Measurements from ENCODE around the gene FUT8. TPM values are rescaled to one million over a fixed set of nuclear protein-coding genes. Genes with fewer than 3 reads are reported as not detected.
"Not testable (repeated sequence)": the region's sequence is repeated elsewhere in the genome, so short reads cannot be mapped to it uniquely, and the experiment has no call there.

The FUT8 gene
- total RNA-seq, 1 donor, result 124 TPM

DNA sequence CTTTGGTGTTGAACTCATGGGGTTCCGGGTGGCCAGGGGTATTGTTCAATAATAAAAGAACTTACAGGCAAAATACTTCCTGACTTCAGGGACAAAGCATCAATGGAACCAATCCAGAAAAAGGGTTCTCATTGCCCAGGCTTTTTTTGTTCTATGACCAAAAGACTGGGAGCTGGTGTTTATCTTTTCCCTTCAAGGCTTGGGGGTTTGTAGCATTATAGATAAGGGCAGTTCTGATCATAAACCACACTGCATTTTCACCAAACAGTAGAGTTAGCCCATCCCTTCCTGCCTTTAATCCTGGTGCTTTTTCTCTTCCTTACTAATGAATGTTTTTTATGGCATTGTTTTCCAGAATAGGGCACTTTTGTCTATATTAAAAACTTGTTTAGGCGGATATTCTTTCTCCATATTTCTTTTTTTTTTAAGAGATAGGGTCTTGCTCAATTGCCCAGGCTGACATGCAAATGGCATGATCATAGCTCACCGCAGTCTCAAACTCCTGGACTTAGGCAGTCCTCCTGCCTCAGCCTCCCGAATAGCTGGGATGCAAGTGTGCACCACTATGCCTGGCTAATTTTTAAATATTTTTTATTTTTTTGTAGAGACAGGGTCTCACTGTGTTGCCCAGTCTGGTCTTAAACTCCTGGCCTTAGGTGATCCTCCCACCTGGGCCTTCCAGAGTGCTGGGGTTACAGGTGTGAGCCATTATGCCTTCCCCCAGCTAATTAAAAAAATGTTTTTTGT, 9.7 kb downstream of the FUT8 start:
- Histone ChIP-seq H3K27ac (ENCODE audit: low read depth, low read length) (peak overlapping the region; percentile 71), H3K4me3 (ENCODE audit: insufficient read depth, low read length) (no peak overlapping the region), H2AFZ (ENCODE audit: low read length) (no peak overlapping the region), H3K4me2 (ENCODE audit: insufficient read depth, low read length) (peak overlapping the region; percentile 41), H3K79me2 (ENCODE audit: insufficient read depth, low read length) (peaks cover 73% of the 10 kb centered on the region), H3K27me3 (ENCODE audit: insufficient read depth, low read length) (no peaks in the 10 kb centered on the region), H4K20me1 (ENCODE audit: insufficient read depth, low read length) (peaks cover 5% of the 10 kb centered on the region), H3K36me3 (ENCODE audit: insufficient read depth, low read length) (no peaks in the 10 kb centered on the region), H3K4me1 (ENCODE audit: insufficient read depth, low read length) (peaks cover 15% of the 10 kb centered on the region), H3K9me3 (ENCODE audit: low read depth, low read length) (no peaks in the 10 kb centered on the region)
- no peak for DNase-seq (ENCODE audit: insufficient read length, low spot score, missing footprints)
- TF ChIP-seq, protein P1, sequence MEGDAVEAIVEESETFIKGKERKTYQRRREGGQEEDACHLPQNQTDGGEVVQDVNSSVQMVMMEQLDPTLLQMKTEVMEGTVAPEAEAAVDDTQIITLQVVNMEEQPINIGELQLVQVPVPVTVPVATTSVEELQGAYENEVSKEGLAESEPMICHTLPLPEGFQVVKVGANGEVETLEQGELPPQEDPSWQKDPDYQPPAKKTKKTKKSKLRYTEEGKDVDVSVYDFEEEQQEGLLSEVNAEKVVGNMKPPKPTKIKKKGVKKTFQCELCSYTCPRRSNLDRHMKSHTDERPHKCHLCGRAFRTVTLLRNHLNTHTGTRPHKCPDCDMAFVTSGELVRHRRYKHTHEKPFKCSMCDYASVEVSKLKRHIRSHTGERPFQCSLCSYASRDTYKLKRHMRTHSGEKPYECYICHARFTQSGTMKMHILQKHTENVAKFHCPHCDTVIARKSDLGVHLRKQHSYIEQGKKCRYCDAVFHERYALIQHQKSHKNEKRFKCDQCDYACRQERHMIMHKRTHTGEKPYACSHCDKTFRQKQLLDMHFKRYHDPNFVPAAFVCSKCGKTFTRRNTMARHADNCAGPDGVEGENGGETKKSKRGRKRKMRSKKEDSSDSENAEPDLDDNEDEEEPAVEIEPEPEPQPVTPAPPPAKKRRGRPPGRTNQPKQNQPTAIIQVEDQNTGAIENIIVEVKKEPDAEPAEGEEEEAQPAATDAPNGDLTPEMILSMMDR (IDR thresholded peaks at IDR 0.05; ENCODE audit: extremely low read depth, low read depth, low read length), result no peak

DNA sequence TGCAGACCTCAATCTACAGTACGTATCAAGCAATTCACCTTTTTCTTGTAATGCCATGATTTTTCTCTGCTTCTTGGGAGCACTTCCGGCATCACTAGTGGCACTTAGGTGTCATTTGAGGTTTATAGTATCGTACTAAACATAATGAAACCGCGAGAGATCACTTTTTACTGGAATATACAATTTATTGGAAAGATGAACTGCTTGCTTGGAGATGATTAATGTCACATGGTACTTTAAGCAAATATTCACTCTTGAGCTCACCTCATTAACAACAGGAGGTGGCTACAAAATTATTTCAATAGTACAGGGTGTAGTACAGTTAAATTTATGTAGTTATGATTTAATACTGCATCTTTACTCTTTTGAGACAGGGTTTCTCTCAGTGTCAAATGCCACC, 11.5 kb downstream of the FUT8 start:
- H3K4me1 ChIP-seq (ENCODE audit: insufficient read depth, low read length), result peaks cover 15% of the 10 kb centered on the region
- TF ChIP-seq, protein P1 (IDR thresholded peaks at IDR 0.05; ENCODE audit: extremely low read depth, low read depth, low read length), result no peak
- DNase-seq (ENCODE audit: insufficient read length, low spot score, missing footprints), result no peak

DNA sequence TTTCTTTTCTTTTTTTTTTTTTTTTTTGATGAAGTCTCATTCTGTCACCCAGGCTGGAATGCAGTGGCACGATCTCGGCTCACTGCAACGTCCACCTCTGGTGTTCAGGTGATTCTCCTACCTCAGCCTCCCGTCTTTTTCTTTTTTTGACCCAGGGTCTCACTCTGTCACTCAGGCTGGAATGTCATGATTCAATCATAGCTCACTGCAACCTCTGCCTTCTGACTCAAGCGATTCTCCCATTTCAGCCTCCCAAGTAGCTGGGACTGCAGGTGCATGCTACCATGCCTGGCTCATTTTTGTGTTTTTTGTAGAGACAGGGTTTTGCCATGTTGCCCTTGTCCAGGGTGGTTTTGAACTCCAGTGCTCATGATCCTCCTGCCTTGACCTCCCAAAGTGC, 12.0 kb downstream of the FUT8 start:
- Histone ChIP-seq H3K4me2 (ENCODE audit: insufficient read depth, low read length) (no peak overlapping the region), H3K27me3 (ENCODE audit: insufficient read depth, low read length) (no peaks in the 10 kb centered on the region), H3K4me1 (ENCODE audit: insufficient read depth, low read length) (peaks cover 15% of the 10 kb centered on the region), H3K4me3 (ENCODE audit: insufficient read depth, low read length) (no peak overlapping the region), H3K79me2 (ENCODE audit: insufficient read depth, low read length) (peaks cover 73% of the 10 kb centered on the region), H2AFZ (ENCODE audit: low read length) (no peak overlapping the region), H3K27ac (ENCODE audit: low read depth, low read length) (no peak overlapping the region), H3K9me3 (ENCODE audit: low read depth, low read length) (no peaks in the 10 kb centered on the region), H3K36me3 (ENCODE audit: insufficient read depth, low read length) (no peaks in the 10 kb centered on the region), H4K20me1 (ENCODE audit: insufficient read depth, low read length) (peaks cover 5% of the 10 kb centered on the region)
- TF ChIP-seq, protein P1 (IDR thresholded peaks at IDR 0.05; ENCODE audit: extremely low read depth, low read depth, low read length), result no peak
- no peak for DNase-seq (ENCODE audit: insufficient read length, low spot score, missing footprints)

More for the DNA sequence above, 11.5 kb downstream of the FUT8 start:
- no peak overlapping the region for H3K4me3 ChIP-seq (ENCODE audit: insufficient read depth, low read length)
- H3K9me3 ChIP-seq (ENCODE audit: low read depth, low read length), result no peaks in the 10 kb centered on the region
- no peak overlapping the region for H2AFZ ChIP-seq (ENCODE audit: low read length)
- no peak overlapping the region for H3K4me2 ChIP-seq (ENCODE audit: insufficient read depth, low read length)
- no peaks in the 10 kb centered on the region for H3K36me3 ChIP-seq (ENCODE audit: insufficient read depth, low read length)
- H4K20me1 ChIP-seq (ENCODE audit: insufficient read depth, low read length), result peaks cover 5% of the 10 kb centered on the region
- H3K27me3 ChIP-seq (ENCODE audit: insufficient read depth, low read length), result no peaks in the 10 kb centered on the region
- peaks cover 74% of the 10 kb centered on the region for H3K79me2 ChIP-seq (ENCODE audit: insufficient read depth, low read length)
- no peak overlapping the region for H3K27ac ChIP-seq (ENCODE audit: low read depth, low read length)

DNA sequence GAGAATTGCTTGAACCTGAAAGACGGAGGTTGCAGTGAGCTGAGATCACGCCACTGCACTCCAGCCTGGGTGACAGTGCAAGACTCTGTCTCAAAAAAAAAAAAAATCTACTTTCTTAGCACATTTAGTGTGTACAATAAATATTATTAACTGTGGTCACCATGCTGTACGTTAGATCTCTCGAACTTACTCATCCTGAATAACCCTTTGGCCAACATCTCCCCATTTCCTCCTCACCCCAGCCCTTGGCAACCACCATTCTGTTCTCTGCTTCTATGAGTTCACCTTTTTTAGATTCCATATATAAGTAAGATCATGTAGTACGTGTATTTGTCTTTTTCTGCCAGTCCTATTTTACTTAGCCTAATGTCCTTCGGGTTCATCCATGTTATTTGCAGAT, 13.4 kb downstream of the FUT8 start:
- TF ChIP-seq, protein P1 (IDR thresholded peaks at IDR 0.05; ENCODE audit: extremely low read depth, low read depth, low read length), result no peak
- Histone ChIP-seq H3K79me2 (ENCODE audit: insufficient read depth, low read length) (peaks cover 71% of the 10 kb centered on the region), H3K9me3 (ENCODE audit: low read depth, low read length) (no peaks in the 10 kb centered on the region), H4K20me1 (ENCODE audit: insufficient read depth, low read length) (peaks cover 5% of the 10 kb centered on the region), H3K27ac (ENCODE audit: low read depth, low read length) (no peak overlapping the region), H3K4me1 (ENCODE audit: insufficient read depth, low read length) (peaks cover 15% of the 10 kb centered on the region), H3K27me3 (ENCODE audit: insufficient read depth, low read length) (no peaks in the 10 kb centered on the region), H3K4me2 (ENCODE audit: insufficient read depth, low read length) (no peak overlapping the region), H3K4me3 (ENCODE audit: insufficient read depth, low read length) (no peak overlapping the region), H3K36me3 (ENCODE audit: insufficient read depth, low read length) (no peaks in the 10 kb centered on the region), H2AFZ (ENCODE audit: low read length) (no peak overlapping the region)
- no peak for DNase-seq (ENCODE audit: insufficient read length, low spot score, missing footprints)

DNA sequence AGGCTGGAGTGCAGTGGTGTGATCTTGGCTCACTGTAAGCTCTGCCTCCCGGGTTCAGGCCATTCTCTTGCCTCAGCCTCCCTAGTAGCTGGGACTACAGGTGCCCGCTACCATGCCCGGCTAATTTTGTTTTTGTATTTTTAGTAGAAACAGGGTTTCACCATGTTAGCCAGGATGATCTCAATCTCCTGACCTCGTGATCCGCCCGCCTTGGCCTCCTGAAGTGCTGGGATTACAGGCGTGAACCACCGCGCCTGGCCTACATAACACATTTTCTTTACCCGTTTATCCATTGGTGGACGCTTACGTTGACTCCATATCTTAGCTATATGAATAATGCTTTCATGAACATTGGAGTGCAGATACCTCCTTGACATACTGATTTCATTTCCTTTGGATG, 14.4 kb downstream of the FUT8 start:
- not testable (repeated sequence) for H3K4me3 ChIP-seq (ENCODE audit: insufficient read depth, low read length); H3K9me3 ChIP-seq (ENCODE audit: low read depth, low read length); H3K4me2 ChIP-seq (ENCODE audit: insufficient read depth, low read length); H3K27me3 ChIP-seq (ENCODE audit: insufficient read depth, low read length); H4K20me1 ChIP-seq (ENCODE audit: insufficient read depth, low read length); DNase-seq (ENCODE audit: insufficient read length, low spot score, missing footprints); H3K27ac ChIP-seq (ENCODE audit: low read depth, low read length); H2AFZ ChIP-seq (ENCODE audit: low read length); H3K36me3 ChIP-seq (ENCODE audit: insufficient read depth, low read length)
- H3K79me2 ChIP-seq (ENCODE audit: insufficient read depth, low read length), result peaks cover 67% of the 10 kb centered on the region
- peaks cover 12% of the 10 kb centered on the region for H3K4me1 ChIP-seq (ENCODE audit: insufficient read depth, low read length)
